ENCODE results near the gene VPS37B.
A peak's percentile ranks its signal among the peaks of the same experiment; 100 is the strongest.

Gene VPS37B

GRCh38 chr12:122943196-122943595, 47.3 kb upstream of the VPS37B start (continued):
- TF ChIP-seq ZNF8 (CRISPR knock-in tag; IDR thresholded peaks at IDR 0.05) = no peak
- no peak for TF ChIP-seq TCF4 (CRISPR knock-in tag; IDR thresholded peaks at IDR 0.05; ENCODE audit: borderline replicate concordance)

- no peak for TF ChIP-seq BACH2 (CRISPR knock-in tag; IDR thresholded peaks at IDR 0.05; ENCODE audit: borderline replicate concordance)
- no peak for ATAC-seq
Measured at GRCh38 chr12:122942637-122943036, 46.7 kb upstream of the VPS37B start.

DNA sequence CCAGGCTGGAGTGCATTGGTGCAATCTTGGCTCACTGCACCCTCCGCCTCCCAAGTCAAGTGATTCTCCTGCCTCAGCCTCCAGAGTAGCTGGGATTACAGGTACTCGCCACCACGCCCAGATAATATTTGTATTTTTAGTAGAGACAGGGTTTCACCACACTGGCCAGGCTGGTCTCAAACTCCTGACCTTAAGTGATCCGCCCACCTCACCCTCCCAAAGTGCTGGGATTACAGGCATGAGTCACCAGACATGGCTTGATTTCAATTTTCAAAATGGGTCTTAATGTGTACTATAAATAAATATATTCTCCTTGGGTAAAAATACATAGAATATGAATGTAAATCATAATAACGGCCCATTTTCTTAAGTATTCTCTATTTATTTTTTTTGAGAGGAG, 45.4 kb upstream of the VPS37B start:
- peak; percentile 38; the same call in 2 of the 3 replicates for ATAC-seq

- no peak for ATAC-seq
- TF ChIP-seq POU6F1 (CRISPR knock-in tag; IDR thresholded peaks at IDR 0.05; ENCODE audit: borderline replicate concordance, low read depth) (no peak), OSR1 (CRISPR knock-in tag; IDR thresholded peaks at IDR 0.05) (no peak), ESRRG (CRISPR knock-in tag; IDR thresholded peaks at IDR 0.05) (no peak), CSRNP3 (CRISPR knock-in tag; IDR thresholded peaks at IDR 0.05) (no peak), RARB (CRISPR knock-in tag; IDR thresholded peaks at IDR 0.05) (no peak), BACH2 (CRISPR knock-in tag; IDR thresholded peaks at IDR 0.05; ENCODE audit: borderline replicate concordance) (no peak), SNAI2 (CRISPR knock-in tag; IDR thresholded peaks at IDR 0.05) (no peak), TCF4 (CRISPR knock-in tag; IDR thresholded peaks at IDR 0.05; ENCODE audit: borderline replicate concordance) (no peak), ZNF70 (CRISPR knock-in tag; IDR thresholded peaks at IDR 0.05) (no peak), ZNF565 (CRISPR knock-in tag; conservative IDR thresholded peaks at IDR 0.05; ENCODE audit: low read depth) (no peak), TOX (CRISPR knock-in tag; IDR thresholded peaks at IDR 0.05; ENCODE audit: borderline replicate concordance) (no peak), ISL1 (CRISPR knock-in tag; IDR thresholded peaks at IDR 0.05) (no peak), ARNTL (CRISPR knock-in tag; IDR thresholded peaks at IDR 0.05; ENCODE audit: borderline replicate concordance, low read depth) (no peak), CSDC2 (CRISPR knock-in tag; IDR thresholded peaks at IDR 0.05) (no peak), GLIS3 (CRISPR knock-in tag; IDR thresholded peaks at IDR 0.05) (no peak), ZFP30 (CRISPR knock-in tag; IDR thresholded peaks at IDR 0.05) (no peak), PPARA (CRISPR knock-in tag; IDR thresholded peaks at IDR 0.05; ENCODE audit: borderline replicate concordance) (no peak)
- TF ChIP-seq, protein P1, sequence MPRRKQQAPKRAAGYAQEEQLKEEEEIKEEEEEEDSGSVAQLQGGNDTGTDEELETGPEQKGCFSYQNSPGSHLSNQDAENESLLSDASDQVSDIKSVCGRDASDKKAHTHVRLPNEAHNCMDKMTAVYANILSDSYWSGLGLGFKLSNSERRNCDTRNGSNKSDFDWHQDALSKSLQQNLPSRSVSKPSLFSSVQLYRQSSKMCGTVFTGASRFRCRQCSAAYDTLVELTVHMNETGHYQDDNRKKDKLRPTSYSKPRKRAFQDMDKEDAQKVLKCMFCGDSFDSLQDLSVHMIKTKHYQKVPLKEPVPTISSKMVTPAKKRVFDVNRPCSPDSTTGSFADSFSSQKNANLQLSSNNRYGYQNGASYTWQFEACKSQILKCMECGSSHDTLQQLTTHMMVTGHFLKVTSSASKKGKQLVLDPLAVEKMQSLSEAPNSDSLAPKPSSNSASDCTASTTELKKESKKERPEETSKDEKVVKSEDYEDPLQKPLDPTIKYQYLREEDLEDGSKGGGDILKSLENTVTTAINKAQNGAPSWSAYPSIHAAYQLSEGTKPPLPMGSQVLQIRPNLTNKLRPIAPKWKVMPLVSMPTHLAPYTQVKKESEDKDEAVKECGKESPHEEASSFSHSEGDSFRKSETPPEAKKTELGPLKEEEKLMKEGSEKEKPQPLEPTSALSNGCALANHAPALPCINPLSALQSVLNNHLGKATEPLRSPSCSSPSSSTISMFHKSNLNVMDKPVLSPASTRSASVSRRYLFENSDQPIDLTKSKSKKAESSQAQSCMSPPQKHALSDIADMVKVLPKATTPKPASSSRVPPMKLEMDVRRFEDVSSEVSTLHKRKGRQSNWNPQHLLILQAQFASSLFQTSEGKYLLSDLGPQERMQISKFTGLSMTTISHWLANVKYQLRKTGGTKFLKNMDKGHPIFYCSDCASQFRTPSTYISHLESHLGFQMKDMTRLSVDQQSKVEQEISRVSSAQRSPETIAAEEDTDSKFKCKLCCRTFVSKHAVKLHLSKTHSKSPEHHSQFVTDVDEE (CRISPR knock-in tag; IDR thresholded peaks at IDR 0.05) = no peak
- TF ChIP-seq, protein P2, sequence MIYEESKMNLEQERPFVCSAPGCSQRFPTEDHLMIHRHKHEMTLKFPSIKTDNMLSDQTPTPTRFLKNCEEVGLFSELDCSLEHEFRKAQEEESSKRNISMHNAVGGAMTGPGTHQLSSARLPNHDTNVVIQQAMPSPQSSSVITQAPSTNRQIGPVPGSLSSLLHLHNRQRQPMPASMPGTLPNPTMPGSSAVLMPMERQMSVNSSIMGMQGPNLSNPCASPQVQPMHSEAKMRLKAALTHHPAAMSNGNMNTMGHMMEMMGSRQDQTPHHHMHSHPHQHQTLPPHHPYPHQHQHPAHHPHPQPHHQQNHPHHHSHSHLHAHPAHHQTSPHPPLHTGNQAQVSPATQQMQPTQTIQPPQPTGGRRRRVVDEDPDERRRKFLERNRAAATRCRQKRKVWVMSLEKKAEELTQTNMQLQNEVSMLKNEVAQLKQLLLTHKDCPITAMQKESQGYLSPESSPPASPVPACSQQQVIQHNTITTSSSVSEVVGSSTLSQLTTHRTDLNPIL (CRISPR knock-in tag; IDR thresholded peaks at IDR 0.05; ENCODE audit: low read depth) = no peak
Measured at GRCh38 chr12:122939125-122939524, 43.2 kb upstream of the VPS37B start.

DNA sequence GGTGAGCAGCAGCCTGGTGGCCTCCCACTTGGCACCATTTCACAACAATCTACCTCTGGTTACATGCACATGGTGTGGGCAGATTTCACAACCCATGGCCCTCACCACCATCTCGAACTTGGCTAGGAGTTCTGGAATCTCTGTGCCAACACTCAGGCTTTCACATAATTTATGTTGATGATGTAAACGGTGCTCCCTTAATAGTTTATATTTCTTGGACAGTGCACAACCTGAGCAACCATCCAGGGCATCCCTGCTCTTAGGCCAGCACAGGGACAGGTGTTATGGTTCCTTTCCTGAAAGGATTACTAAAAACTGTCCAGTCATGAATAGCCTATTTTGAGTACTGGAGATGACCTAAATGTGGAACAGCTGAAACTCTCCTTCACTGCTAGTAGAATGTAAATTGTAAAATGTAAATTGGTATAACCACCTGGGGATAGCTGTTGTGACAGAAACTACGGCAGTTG, 41.7 kb upstream of the VPS37B start:
- no peak for ATAC-seq
- TF ChIP-seq, protein P2 (CRISPR knock-in tag; IDR thresholded peaks at IDR 0.05; ENCODE audit: low read depth) = no peak
- no peak for TF ChIP-seq ISL1 (CRISPR knock-in tag; IDR thresholded peaks at IDR 0.05)
- no peak for TF ChIP-seq RARB (CRISPR knock-in tag; IDR thresholded peaks at IDR 0.05)
- no peak for TF ChIP-seq SNAI2 (CRISPR knock-in tag; IDR thresholded peaks at IDR 0.05)
- TF ChIP-seq, protein P3, sequence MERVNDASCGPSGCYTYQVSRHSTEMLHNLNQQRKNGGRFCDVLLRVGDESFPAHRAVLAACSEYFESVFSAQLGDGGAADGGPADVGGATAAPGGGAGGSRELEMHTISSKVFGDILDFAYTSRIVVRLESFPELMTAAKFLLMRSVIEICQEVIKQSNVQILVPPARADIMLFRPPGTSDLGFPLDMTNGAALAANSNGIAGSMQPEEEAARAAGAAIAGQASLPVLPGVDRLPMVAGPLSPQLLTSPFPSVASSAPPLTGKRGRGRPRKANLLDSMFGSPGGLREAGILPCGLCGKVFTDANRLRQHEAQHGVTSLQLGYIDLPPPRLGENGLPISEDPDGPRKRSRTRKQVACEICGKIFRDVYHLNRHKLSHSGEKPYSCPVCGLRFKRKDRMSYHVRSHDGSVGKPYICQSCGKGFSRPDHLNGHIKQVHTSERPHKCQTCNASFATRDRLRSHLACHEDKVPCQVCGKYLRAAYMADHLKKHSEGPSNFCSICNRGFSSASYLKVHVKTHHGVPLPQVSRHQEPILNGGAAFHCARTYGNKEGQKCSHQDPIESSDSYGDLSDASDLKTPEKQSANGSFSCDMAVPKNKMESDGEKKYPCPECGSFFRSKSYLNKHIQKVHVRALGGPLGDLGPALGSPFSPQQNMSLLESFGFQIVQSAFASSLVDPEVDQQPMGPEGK (CRISPR knock-in tag; IDR thresholded peaks at IDR 0.05; ENCODE audit: borderline replicate concordance) = no peak
- no peak for TF ChIP-seq CSRNP3 (CRISPR knock-in tag; IDR thresholded peaks at IDR 0.05)
- no peak for TF ChIP-seq ZC3H10 (CRISPR knock-in tag; IDR thresholded peaks at IDR 0.05)
- TF ChIP-seq BACH2 (CRISPR knock-in tag; IDR thresholded peaks at IDR 0.05; ENCODE audit: borderline replicate concordance) = no peak
- TF ChIP-seq GLIS3 (CRISPR knock-in tag; IDR thresholded peaks at IDR 0.05) = no peak
- no peak for TF ChIP-seq ZFP3 (CRISPR knock-in tag; IDR thresholded peaks at IDR 0.05)
- no peak for TF ChIP-seq OSR1 (CRISPR knock-in tag; IDR thresholded peaks at IDR 0.05)
- no peak for TF ChIP-seq ESRRG (CRISPR knock-in tag; IDR thresholded peaks at IDR 0.05)

Data from SK-N-SH treated with all-trans-retinoic acid at 6 μM for 48 hours (cell line).